GM23338 (cell line): Measurements from ENCODE around the gene PVALEF. TPM values are rescaled to one million over a fixed set of nuclear protein-coding genes. Genes with fewer than 3 reads are reported as not detected.
A peak's percentile ranks its signal among the peaks of the same experiment; 100 is the strongest.

Source experiments
- ATAC-seq: fragments of 200-7000 bp; cut with Tn5 transposase; 3 replicates; pipeline ENCODE4 v1.9.1; 2020
- DNase-seq: peaks from one replicate; pipeline ENCODE4 v3.0.0-alpha.2; 2015; ENCODE audit warnings: low spot score
- H2AFZ ChIP-seq: fragments of 200-600 bp; sonication (generic); 2 replicates; pipeline ENCODE4 v1.8.0; 2016; ENCODE audit warnings: antibody characterized with exemption, mild to moderate bottlenecking, moderate library complexity
- H3F3A ChIP-seq: fragments of 200-600 bp; sonication (generic); replicated peaks from 2 replicates; pipeline ENCODE4 v1.8.0; 2017; ENCODE audit warnings: antibody characterized with exemption, mixed run types, low read depth
- H3K27ac ChIP-seq: fragments of 200-600 bp; sonication (generic); 2 replicates; pipeline ENCODE4 v1.6.1; 2016; ENCODE audit warnings: low read depth
- H3K27me3 ChIP-seq: fragments of 200-600 bp; sonication (generic); 2 replicates; pipeline ENCODE4 v1.8.0; 2016; ENCODE audit warnings: mild to moderate bottlenecking, mixed run types, moderate library complexity; ENCODE audit not compliant: insufficient read depth
- H3K36me3 ChIP-seq: fragments of 200-600 bp; sonication (generic); 2 replicates; pipeline ENCODE4 v1.8.0; 2016; ENCODE audit warnings: mild to moderate bottlenecking; ENCODE audit not compliant: insufficient read depth
- H3K4me1 ChIP-seq: fragments of 200-600 bp; sonication (generic); 2 replicates; pipeline ENCODE4 v1.8.0; 2016; ENCODE audit warnings: mild to moderate bottlenecking, moderate library complexity; ENCODE audit not compliant: insufficient read depth
- H3K4me2 ChIP-seq: fragments of 200-600 bp; sonication (generic); 2 replicates; pipeline ENCODE4 v1.7.1; 2017; ENCODE audit warnings: mixed run types
- H3K4me3 ChIP-seq: fragments of 200-600 bp; sonication (generic); 2 replicates; pipeline ENCODE4 v1.6.1; 2016; ENCODE audit warnings: mixed run types
- H3K79me2 ChIP-seq: fragments of 200-600 bp; sonication (generic); replicated peaks from 2 replicates; pipeline ENCODE4 v1.8.0; 2017; ENCODE audit warnings: mild to moderate bottlenecking; ENCODE audit not compliant: insufficient read depth
- H3K9me2 ChIP-seq: fragments of 200-600 bp; sonication (generic); 2 replicates; pipeline ENCODE4 v1.8.0; 2017; ENCODE audit not compliant: insufficient read depth
- H4K20me1 ChIP-seq: fragments of 200-600 bp; sonication (generic); replicated peaks from 2 replicates; pipeline ENCODE4 v1.8.0; 2017; ENCODE audit warnings: mild to moderate bottlenecking; ENCODE audit not compliant: insufficient read depth
- H3K27ac Mint-ChIP-seq: 2 replicates; pipeline ENCODE4 v1.8.0; 2020; ENCODE audit warnings: inconsistent platforms, mild to moderate bottlenecking, moderate library complexity, mixed read lengths
- H3K27me3 Mint-ChIP-seq: 3 replicates; pipeline ENCODE4 v1.8.0; 2022; ENCODE audit warnings: low read depth, mild to moderate bottlenecking, moderate library complexity, mixed read lengths, inconsistent platforms; ENCODE audit not compliant: insufficient read depth, poor library complexity
- H3K36me3 Mint-ChIP-seq: 3 replicates; pipeline ENCODE4 v1.8.0; 2021; ENCODE audit warnings: low read depth, mild to moderate bottlenecking, inconsistent platforms, moderate library complexity, mixed read lengths
- H3K4me1 Mint-ChIP-seq: 3 replicates; pipeline ENCODE4 v1.8.0; 2020; ENCODE audit warnings: mild to moderate bottlenecking, inconsistent platforms, mixed read lengths
- H3K4me3 Mint-ChIP-seq: 3 replicates; pipeline ENCODE4 v1.8.0; 2021; ENCODE audit warnings: moderate library complexity, mild to moderate bottlenecking, inconsistent platforms, mixed read lengths
- H3K9me3 Mint-ChIP-seq: 3 replicates; pipeline ENCODE4 v1.8.0; 2020; ENCODE audit warnings: moderate library complexity, mild to moderate bottlenecking, inconsistent platforms, mixed read lengths
- CREB1 ChIP-seq: fragments of 250-450 bp; sonication (Bioruptor Pico); IDR thresholded peaks from 2 replicates; pipeline ENCODE4 v1.5.0; 2020; ENCODE audit warnings: low read depth, mild to moderate bottlenecking, moderate library complexity
- CTCF ChIP-seq, 2 experiments: fragments of 200-600 bp in 1 of 2; sonication (generic) in 1 of 2; conservative IDR thresholded peaks; 2 replicates each; pipeline versions ENCODE4 v1.5.1 to v1.6.1; 2016 to 2017; ENCODE audit warnings: antibody characterized with exemption in 2 of 2, low read depth in 2 of 2, mild to moderate bottlenecking in 2 of 2, moderate library complexity in 1 of 2
- EZH2 ChIP-seq: fragments of 200-600 bp; sonication (generic); IDR thresholded peaks from one replicate; pipeline ENCODE4 v1.8.0; 2017; ENCODE audit warnings: antibody characterized with exemption, mild to moderate bottlenecking, low read depth; ENCODE audit not compliant: unreplicated experiment
- JUNB ChIP-seq: IDR thresholded peaks from one replicate; pipeline ENCODE4 v1.6.1; 2016; ENCODE audit warnings: antibody characterized with exemption; ENCODE audit not compliant: unreplicated experiment
- NANOG ChIP-seq: IDR thresholded peaks from 2 replicates; pipeline ENCODE4 v1.6.1; 2016; ENCODE audit warnings: antibody characterized with exemption, borderline replicate concordance
- POLR2AphosphoS5 ChIP-seq: IDR thresholded peaks from 2 replicates; pipeline ENCODE4 v1.6.1; 2016; ENCODE audit warnings: antibody characterized with exemption, low read depth
- ZNF331 ChIP-seq: fragments of 250-450 bp; sonication (Bioruptor Pico); IDR thresholded peaks from 2 replicates; pipeline ENCODE4 v1.5.0; 2020; ENCODE audit warnings: low read depth, mild to moderate bottlenecking, moderate library complexity
- polyA plus RNA-seq: library from polyadenylated mRNA; unstranded; fragments of >200 nt; fragmentation: Nextera tagmentation; extraction: Ambion mirVana; gene quantifications from 2 replicates; pipeline ENCODE4 v1.2.1, GENCODE V29; 2016
- total RNA-seq: library from RNA; depleted of rRNA; stranded (reverse); fragments of >200 nt; shearing (Covaris generic); gene quantifications from 2 replicates; pipeline ENCODE4 v1.2.3, GENCODE V29; 2014
- TF ChIP-seq, protein P1 (sequence below): IDR thresholded peaks from one replicate; pipeline ENCODE4 v1.6.1; 2018; ENCODE audit warnings: antibody characterized with exemption; ENCODE audit not compliant: unreplicated experiment
- TF ChIP-seq, protein P2 (sequence below): fragments of 250-450 bp; sonication (Bioruptor Pico); IDR thresholded peaks from 2 replicates; pipeline ENCODE4 v1.5.0; 2020; ENCODE audit warnings: mild to moderate bottlenecking, moderate library complexity

The PVALEF gene
- total and polyA plus RNA-seq, 2 experiments from 2014 or later, result not detected

DNA sequence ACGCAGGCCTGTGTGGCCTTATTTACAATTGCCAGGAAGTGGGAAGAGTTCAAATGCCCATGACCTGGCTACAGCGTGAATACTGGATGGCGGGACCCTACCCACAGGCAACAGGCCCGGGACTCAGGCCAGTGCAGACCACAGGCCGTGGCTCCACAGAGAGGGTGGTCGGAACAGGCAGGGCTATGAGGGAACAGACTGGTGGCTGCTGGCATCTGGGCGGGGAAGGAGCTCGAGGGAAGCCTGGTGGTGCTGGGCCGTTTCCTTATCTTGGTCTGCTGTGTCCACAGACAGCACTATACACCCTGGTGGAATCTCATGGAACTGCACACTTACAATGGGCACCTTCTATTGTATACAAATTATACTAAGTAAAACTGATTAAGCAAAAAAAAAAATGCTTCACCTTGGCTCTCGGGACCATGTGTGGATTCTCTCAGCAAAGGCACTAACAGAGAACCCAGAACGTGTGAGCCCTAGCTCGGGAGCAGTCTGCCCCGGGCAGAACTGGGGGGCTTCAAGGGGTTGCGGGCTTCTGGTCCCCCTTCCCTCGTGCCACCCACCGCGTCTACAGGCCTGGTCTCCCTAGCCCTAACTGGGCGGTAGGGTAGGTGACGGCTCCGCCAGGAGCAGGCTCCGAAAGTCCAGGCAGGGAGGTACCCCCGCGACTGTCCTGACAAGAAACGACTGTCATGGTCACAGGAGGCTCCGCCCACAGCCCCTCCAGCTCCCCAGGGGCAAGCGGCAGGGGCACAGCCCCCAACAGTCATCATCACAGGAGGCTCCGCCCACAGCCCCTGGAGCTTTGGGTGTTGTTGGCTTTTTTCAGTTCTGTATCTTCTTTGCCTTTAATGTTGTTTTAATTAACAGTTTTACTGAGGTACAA is 35.6 kb downstream of the PVALEF start:
- Mint-ChIP-seq H3K36me3 (peaks cover 7% of the 10 kb centered on the region; the same call in 2 of the 3 replicates), H3K9me3 (no peaks in the 10 kb centered on the region), H3K27ac (no peak overlapping the region), H3K4me3 (no peak overlapping the region), H3K4me1 (no peaks in the 10 kb centered on the region), H3K27me3 (peaks cover 6% of the 10 kb centered on the region)
- Histone ChIP-seq H3K4me1 (no peaks in the 10 kb centered on the region), H3K27me3 (no peaks in the 10 kb centered on the region), H2AFZ (no peak overlapping the region), H3K36me3 (no peaks in the 10 kb centered on the region; the same call in 1 of the 2 replicates), H3K4me2 (no peak overlapping the region), H3F3A (no peaks in the 10 kb centered on the region), H3K27ac (0 out of 2 replicates have a peak overlapping the region, but pooled peaks have one; percentile 36), H3K79me2 (no peaks in the 10 kb centered on the region), H4K20me1 (no peaks in the 10 kb centered on the region), H3K4me3 (no peak overlapping the region), H3K9me2 (no peaks in the 10 kb centered on the region)
- DNase-seq (peak; percentile 73), ATAC-seq (peak; percentile 84)
- no peak for TF ChIP-seq POLR2AphosphoS5
- TF ChIP-seq CTCF (conservative IDR thresholded peaks at IDR 0.05; ENCODE audit: low read depth in 2 of 2), result peak; percentile 29 to 46

DNA sequence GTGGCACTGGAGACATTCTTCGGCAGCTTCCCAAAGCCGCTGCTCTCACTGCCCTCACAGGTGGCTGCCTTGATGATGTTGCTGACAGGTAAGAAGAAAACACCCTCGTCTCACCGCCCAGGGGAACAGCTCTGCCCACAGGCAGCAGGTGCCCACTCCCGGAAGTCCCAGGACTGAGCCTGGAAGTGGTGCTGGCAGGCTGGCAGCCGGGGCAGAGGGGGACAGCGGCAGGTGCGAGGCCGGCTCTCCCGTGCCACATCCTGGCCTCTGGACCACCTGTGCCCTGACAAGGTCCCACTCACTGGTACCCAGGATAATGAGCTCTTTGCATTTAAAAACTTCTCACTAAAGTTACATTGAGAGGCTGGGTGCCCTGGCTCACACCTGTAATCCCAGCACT is 37.0 kb downstream of the PVALEF start:
- no peaks in the 10 kb centered on the region for H3K27me3 ChIP-seq
- H3K36me3 ChIP-seq, result no peaks in the 10 kb centered on the region; the same call in 1 of the 2 replicates
- no peak overlapping the region for H3K4me3 Mint-ChIP-seq
- H3K9me2 ChIP-seq, result no peaks in the 10 kb centered on the region
- no peaks in the 10 kb centered on the region for H3F3A ChIP-seq
- no peak for ATAC-seq
- no peak overlapping the region for H3K4me2 ChIP-seq
- H3K9me3 Mint-ChIP-seq, result no peaks in the 10 kb centered on the region
- no peak overlapping the region for H3K27ac ChIP-seq
- H3K27me3 Mint-ChIP-seq, result peaks cover 5% of the 10 kb centered on the region
- no peak overlapping the region for H2AFZ ChIP-seq
- no peaks in the 10 kb centered on the region for H4K20me1 ChIP-seq
- no peak overlapping the region for H3K27ac Mint-ChIP-seq
- DNase-seq, result no peak
- H3K36me3 Mint-ChIP-seq, result peaks cover 7% of the 10 kb centered on the region; the same call in 2 of the 3 replicates
- no peaks in the 10 kb centered on the region for H3K79me2 ChIP-seq
- no peaks in the 10 kb centered on the region for H3K4me1 ChIP-seq
- no peak overlapping the region for H3K4me3 ChIP-seq
- H3K4me1 Mint-ChIP-seq, result no peaks in the 10 kb centered on the region
- TF ChIP-seq JUNB, result no peak
- no peak for TF ChIP-seq EZH2
- TF ChIP-seq, protein P1, sequence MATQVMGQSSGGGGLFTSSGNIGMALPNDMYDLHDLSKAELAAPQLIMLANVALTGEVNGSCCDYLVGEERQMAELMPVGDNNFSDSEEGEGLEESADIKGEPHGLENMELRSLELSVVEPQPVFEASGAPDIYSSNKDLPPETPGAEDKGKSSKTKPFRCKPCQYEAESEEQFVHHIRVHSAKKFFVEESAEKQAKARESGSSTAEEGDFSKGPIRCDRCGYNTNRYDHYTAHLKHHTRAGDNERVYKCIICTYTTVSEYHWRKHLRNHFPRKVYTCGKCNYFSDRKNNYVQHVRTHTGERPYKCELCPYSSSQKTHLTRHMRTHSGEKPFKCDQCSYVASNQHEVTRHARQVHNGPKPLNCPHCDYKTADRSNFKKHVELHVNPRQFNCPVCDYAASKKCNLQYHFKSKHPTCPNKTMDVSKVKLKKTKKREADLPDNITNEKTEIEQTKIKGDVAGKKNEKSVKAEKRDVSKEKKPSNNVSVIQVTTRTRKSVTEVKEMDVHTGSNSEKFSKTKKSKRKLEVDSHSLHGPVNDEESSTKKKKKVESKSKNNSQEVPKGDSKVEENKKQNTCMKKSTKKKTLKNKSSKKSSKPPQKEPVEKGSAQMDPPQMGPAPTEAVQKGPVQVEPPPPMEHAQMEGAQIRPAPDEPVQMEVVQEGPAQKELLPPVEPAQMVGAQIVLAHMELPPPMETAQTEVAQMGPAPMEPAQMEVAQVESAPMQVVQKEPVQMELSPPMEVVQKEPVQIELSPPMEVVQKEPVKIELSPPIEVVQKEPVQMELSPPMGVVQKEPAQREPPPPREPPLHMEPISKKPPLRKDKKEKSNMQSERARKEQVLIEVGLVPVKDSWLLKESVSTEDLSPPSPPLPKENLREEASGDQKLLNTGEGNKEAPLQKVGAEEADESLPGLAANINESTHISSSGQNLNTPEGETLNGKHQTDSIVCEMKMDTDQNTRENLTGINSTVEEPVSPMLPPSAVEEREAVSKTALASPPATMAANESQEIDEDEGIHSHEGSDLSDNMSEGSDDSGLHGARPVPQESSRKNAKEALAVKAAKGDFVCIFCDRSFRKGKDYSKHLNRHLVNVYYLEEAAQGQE, result no peak
- TF ChIP-seq, protein P2, sequence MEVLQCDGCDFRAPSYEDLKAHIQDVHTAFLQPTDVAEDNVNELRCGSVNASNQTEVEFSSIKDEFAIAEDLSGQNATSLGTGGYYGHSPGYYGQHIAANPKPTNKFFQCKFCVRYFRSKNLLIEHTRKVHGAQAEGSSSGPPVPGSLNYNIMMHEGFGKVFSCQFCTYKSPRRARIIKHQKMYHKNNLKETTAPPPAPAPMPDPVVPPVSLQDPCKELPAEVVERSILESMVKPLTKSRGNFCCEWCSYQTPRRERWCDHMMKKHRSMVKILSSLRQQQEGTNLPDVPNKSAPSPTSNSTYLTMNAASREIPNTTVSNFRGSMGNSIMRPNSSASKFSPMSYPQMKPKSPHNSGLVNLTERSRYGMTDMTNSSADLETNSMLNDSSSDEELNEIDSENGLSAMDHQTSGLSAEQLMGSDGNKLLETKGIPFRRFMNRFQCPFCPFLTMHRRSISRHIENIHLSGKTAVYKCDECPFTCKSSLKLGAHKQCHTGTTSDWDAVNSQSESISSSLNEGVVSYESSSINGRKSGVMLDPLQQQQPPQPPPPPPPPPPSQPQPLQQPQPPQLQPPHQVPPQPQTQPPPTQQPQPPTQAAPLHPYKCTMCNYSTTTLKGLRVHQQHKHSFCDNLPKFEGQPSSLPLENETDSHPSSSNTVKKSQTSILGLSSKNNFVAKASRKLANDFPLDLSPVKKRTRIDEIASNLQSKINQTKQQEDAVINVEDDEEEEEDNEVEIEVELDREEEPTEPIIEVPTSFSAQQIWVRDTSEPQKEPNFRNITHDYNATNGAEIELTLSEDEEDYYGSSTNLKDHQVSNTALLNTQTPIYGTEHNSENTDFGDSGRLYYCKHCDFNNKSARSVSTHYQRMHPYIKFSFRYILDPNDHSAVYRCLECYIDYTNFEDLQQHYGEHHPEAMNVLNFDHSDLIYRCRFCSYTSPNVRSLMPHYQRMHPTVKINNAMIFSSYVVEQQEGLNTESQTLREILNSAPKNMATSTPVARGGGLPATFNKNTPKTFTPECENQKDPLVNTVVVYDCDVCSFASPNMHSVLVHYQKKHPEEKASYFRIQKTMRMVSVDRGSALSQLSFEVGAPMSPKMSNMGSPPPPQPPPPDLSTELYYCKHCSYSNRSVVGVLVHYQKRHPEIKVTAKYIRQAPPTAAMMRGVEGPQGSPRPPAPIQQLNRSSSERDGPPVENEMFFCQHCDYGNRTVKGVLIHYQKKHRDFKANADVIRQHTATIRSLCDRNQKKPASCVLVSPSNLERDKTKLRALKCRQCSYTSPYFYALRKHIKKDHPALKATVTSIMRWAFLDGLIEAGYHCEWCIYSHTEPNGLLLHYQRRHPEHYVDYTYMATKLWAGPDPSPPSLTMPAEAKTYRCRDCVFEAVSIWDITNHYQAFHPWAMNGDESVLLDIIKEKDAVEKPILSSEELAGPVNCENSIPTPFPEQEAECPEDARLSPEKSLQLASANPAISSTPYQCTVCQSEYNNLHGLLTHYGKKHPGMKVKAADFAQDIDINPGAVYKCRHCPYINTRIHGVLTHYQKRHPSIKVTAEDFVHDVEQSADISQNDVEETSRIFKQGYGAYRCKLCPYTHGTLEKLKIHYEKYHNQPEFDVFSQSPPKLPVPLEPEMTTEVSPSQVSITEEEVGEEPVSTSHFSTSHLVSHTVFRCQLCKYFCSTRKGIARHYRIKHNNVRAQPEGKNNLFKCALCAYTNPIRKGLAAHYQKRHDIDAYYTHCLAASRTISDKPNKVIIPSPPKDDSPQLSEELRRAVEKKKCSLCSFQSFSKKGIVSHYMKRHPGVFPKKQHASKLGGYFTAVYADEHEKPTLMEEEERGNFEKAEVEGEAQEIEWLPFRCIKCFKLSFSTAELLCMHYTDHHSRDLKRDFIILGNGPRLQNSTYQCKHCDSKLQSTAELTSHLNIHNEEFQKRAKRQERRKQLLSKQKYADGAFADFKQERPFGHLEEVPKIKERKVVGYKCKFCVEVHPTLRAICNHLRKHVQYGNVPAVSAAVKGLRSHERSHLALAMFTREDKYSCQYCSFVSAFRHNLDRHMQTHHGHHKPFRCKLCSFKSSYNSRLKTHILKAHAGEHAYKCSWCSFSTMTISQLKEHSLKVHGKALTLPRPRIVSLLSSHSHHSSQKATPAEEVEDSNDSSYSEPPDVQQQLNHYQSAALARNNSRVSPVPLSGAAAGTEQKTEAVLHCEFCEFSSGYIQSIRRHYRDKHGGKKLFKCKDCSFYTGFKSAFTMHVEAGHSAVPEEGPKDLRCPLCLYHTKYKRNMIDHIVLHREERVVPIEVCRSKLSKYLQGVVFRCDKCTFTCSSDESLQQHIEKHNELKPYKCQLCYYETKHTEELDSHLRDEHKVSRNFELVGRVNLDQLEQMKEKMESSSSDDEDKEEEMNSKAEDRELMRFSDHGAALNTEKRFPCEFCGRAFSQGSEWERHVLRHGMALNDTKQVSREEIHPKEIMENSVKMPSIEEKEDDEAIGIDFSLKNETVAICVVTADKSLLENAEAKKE, result no peak
- TF ChIP-seq NANOG, result no peak
- TF ChIP-seq POLR2AphosphoS5, result no peak
- no peak for TF ChIP-seq ZNF331 (CRISPR knock-in tag)
- TF ChIP-seq CREB1 (CRISPR knock-in tag), result no peak
